GM12878 (cell line): ENCODE data around the gene KRT82.

Experiments used
- CEBPB ChIP-seq, 2 experiments: fragments of 150-350 bp in 1 of 2; IDR thresholded peaks; 2 replicates each; pipeline ENCODE4 v1.6.1; 2012 to 2014; ENCODE audit warnings: low read depth in 2 of 2, low read length in 2 of 2, borderline replicate concordance in 1 of 2, inconsistent platforms in 1 of 2
- CTCF ChIP-seq, 3 experiments: IDR thresholded peaks in 2 of 3; conservative IDR thresholded peaks in 1 of 3; 2 replicates each; pipeline ENCODE4 v1.5.1; 2011; ENCODE audit warnings: low read depth in 3 of 3, low read length in 3 of 3, mild to moderate bottlenecking in 3 of 3, control low read depth in 2 of 3, moderate library complexity in 2 of 3, inconsistent platforms in 1 of 3, mixed read lengths in 1 of 3; ENCODE audit not compliant: control insufficient read depth in 2 of 3, insufficient read depth in 1 of 3; ENCODE audit errors: extremely low read depth in 1 of 3
- CUX1 ChIP-seq: IDR thresholded peaks from 2 replicates; pipeline ENCODE4 v1.6.1; 2012; ENCODE audit warnings: improper control_type of control experiment, low read depth, low read length; ENCODE audit not compliant: insufficient replicate concordance
- EP300 ChIP-seq, 2 experiments: fragments of 150-350 bp in 1 of 2; IDR thresholded peaks; 2 replicates each; pipeline ENCODE4 v1.6.1; 2011 to 2012; ENCODE audit warnings: low read depth in 2 of 2, low read length in 2 of 2, borderline replicate concordance in 1 of 2, improper control_type of control experiment in 1 of 2, inconsistent platforms in 1 of 2; ENCODE audit not compliant: control insufficient read depth in 1 of 2
- GABPA ChIP-seq: IDR thresholded peaks from 2 replicates; pipeline ENCODE4 v1.6.1; 2014; ENCODE audit warnings: antibody characterized with exemption, low read depth, mild to moderate bottlenecking, inconsistent platforms
- LARP7 ChIP-seq: fragments of 450-650 bp; IDR thresholded peaks from 2 replicates; pipeline ENCODE4 v1.6.1; 2017; ENCODE audit warnings: mild to moderate bottlenecking
- MAX ChIP-seq: IDR thresholded peaks from 2 replicates; pipeline ENCODE4 v1.6.1; 2012; ENCODE audit warnings: low read depth, low read length, improper control_type of control experiment
- NRF1 ChIP-seq: conservative IDR thresholded peaks from 2 replicates; pipeline ENCODE4 v1.6.1; 2011; ENCODE audit warnings: mild to moderate bottlenecking, low read depth, low read length, improper control_type of control experiment
- POLR2A ChIP-seq: IDR thresholded peaks from 2 replicates; pipeline ENCODE4 v1.6.1; 2011; ENCODE audit warnings: low read depth, mild to moderate bottlenecking, low read length
- SIN3A ChIP-seq: IDR thresholded peaks from 2 replicates; pipeline ENCODE4 v1.6.1; 2012; ENCODE audit warnings: low read depth, low read length, improper control_type of control experiment
- SMAD1 ChIP-seq: fragments of 450-650 bp; IDR thresholded peaks from 2 replicates; pipeline ENCODE4 v1.6.1; 2018; ENCODE audit warnings: mild to moderate bottlenecking, low read depth; ENCODE audit not compliant: partially characterized antibody
- SPI1 ChIP-seq: IDR thresholded peaks from 2 replicates; pipeline ENCODE4 v1.6.1; 2011; ENCODE audit warnings: low read depth, mild to moderate bottlenecking, low read length, moderate library complexity, borderline replicate concordance; ENCODE audit not compliant: insufficient read depth

- TF ChIP-seq SIN3A (no peak), LARP7 (no peak), CEBPB (IDR thresholded peaks at IDR 0.05; ENCODE audit: borderline replicate concordance in 1 of 2, low read depth in 2 of 2, low read length in 2 of 2) (no peak), CUX1 (no peak), CTCF (IDR thresholded peaks at IDR 0.05 in 2 of 3, conservative IDR thresholded peaks at IDR 0.05 in 1 of 3; ENCODE audit: control insufficient read depth in 2 of 3, extremely low read depth in 1 of 3, insufficient read depth in 1 of 3, low read depth in 3 of 3, low read length in 3 of 3) (no peak), EP300 (IDR thresholded peaks at IDR 0.05; ENCODE audit: borderline replicate concordance in 1 of 2, control insufficient read depth in 1 of 2, low read depth in 2 of 2, low read length in 2 of 2) (no peak), POLR2A (no peak), SMAD1 (no peak), MAX (no peak), NRF1 (no peak), GABPA (no peak), SPI1 (no peak)
These were observed 6.4 kb downstream of the KRT82 start for GRCh38 chr12:52399756-52400155.
